ENCODE data around the gene MED12L. TPM values are rescaled to one million over a fixed set of nuclear protein-coding genes. Genes with fewer than 3 reads are reported as not detected.

The MED12L gene
- total and polyA plus RNA-seq, 10 of the 15 experiments (the other 5 are each of a cell fraction or from before 2014, with no cell fraction given): 0.01 to 0.06 (median 0.03) TPM; not detected in 2

DNA sequence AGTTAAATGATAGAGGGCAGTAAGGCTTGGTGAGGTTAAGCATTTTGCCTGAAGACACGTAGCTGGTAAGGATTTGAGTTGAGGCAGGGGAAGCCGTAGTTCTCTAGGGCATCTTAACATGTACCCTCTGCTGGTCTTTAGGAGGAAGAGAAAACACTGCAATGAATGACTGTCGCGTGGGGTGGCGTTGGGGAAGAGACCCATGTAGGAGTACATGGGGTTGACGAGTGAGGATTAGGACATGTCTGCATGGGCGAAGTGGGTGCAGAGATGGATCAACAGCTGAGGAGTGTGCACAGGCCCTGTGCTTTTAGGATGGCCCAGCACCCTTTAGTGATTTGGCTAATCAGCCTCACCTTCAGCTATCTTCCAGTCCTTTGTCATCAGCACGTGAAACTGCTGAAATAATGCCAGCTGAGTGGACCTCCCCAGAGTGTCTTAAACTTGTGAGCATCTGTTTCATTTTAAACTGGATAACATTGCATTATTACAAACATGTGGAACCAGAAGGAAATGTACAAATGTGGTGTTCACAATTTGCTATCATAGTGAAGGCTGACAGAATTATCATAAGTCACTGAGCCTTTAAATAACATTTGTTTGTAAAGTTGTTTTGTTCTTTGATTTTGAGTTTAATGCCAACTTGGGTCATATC is 177.5 kb downstream of the MED12L start:
- Histone ChIP-seq H2AFZ (ENCODE audit: control insufficient read depth, low read depth, low read length) (no peak overlapping the region), H3K9ac (ENCODE audit: control insufficient read depth, insufficient read depth, low read length) (no peak overlapping the region), H3K79me2 (ENCODE audit: control insufficient read depth, insufficient read depth, low read length) (no peaks in the 10 kb centered on the region), H3K4me2 (ENCODE audit: control insufficient read depth, insufficient read depth) (no peak overlapping the region), H4K20me1 (ENCODE audit: control insufficient read depth, insufficient read depth) (no peaks in the 10 kb centered on the region), H3K27me3 (replicated peaks in 1 of 2; ENCODE audit: control insufficient read depth in 2 of 2, insufficient read depth in 2 of 2, low read length in 1 of 2) (no peaks in the 10 kb centered on the region; a peak in 1 of 4 replicates), H3K27ac (ENCODE audit: control insufficient read depth, insufficient read depth) (no peak overlapping the region), H3K4me3 (no peak overlapping the region), H3K36me3 (ENCODE audit: control insufficient read depth in 2 of 2, insufficient read depth in 2 of 2, low read length in 1 of 2) (no peaks in the 10 kb centered on the region), H3K4me1 (ENCODE audit: control insufficient read depth, insufficient read depth, low read length) (no peaks in the 10 kb centered on the region), H3K9me3 (replicated peaks; ENCODE audit: control insufficient read depth, insufficient read depth, low read length) (no peaks in the 10 kb centered on the region)
- FAIRE-seq: no peak
- ATAC-seq: no peak
- CTCF ChIA-PET: interaction anchor here (0.9 to 2.1 kb wide), 6 partner anchors 14 to 95 kb away, joined by 3 to 7 read pairs (median 4); no protein-coding TSS in a partner anchor
- WGBS (ENCODE audit: insufficient coverage, insufficient replicate concordance, low lambda C conversion rate, missing lambda C conversion rate): 85% methylated on average over 8 of the region's 8 CpGs
- SMC1A ChIA-PET (ENCODE audit: uncharacterized antibody, unreplicated experiment): interaction anchor here (1.0 to 3.6 kb wide), 5 partner anchors 9 to 36 kb away, joined by 4 to 13 read pairs (median 4); partner anchors contain the start of gene P2RY14
- intact Hi-C loops (cut with micrococcal nuclease; ENCODE audit: unreplicated experiment): no loop called here
- RAD21 ChIA-PET (ENCODE audit: unreplicated experiment): interaction anchor here (1.2 kb wide), 1 partner anchor 35 kb away, joined by 3 read pairs; no protein-coding TSS in a partner anchor
- DNase-seq (ENCODE audit: low read depth, low spot score): no peak
- no TSS peak for BruUV-seq (replicated peaks)
- POLR2A ChIA-PET: no interaction called here
- TF ChIP-seq, protein P1, sequence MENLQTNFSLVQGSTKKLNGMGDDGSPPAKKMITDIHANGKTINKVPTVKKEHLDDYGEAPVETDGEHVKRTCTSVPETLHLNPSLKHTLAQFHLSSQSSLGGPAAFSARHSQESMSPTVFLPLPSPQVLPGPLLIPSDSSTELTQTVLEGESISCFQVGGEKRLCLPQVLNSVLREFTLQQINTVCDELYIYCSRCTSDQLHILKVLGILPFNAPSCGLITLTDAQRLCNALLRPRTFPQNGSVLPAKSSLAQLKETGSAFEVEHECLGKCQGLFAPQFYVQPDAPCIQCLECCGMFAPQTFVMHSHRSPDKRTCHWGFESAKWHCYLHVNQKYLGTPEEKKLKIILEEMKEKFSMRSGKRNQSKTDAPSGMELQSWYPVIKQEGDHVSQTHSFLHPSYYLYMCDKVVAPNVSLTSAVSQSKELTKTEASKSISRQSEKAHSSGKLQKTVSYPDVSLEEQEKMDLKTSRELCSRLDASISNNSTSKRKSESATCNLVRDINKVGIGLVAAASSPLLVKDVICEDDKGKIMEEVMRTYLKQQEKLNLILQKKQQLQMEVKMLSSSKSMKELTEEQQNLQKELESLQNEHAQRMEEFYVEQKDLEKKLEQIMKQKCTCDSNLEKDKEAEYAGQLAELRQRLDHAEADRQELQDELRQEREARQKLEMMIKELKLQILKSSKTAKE (IDR thresholded peaks at IDR 0.05; ENCODE audit: low read depth, poor library complexity, severe bottlenecking): no peak
- TF ChIP-seq, protein P2, sequence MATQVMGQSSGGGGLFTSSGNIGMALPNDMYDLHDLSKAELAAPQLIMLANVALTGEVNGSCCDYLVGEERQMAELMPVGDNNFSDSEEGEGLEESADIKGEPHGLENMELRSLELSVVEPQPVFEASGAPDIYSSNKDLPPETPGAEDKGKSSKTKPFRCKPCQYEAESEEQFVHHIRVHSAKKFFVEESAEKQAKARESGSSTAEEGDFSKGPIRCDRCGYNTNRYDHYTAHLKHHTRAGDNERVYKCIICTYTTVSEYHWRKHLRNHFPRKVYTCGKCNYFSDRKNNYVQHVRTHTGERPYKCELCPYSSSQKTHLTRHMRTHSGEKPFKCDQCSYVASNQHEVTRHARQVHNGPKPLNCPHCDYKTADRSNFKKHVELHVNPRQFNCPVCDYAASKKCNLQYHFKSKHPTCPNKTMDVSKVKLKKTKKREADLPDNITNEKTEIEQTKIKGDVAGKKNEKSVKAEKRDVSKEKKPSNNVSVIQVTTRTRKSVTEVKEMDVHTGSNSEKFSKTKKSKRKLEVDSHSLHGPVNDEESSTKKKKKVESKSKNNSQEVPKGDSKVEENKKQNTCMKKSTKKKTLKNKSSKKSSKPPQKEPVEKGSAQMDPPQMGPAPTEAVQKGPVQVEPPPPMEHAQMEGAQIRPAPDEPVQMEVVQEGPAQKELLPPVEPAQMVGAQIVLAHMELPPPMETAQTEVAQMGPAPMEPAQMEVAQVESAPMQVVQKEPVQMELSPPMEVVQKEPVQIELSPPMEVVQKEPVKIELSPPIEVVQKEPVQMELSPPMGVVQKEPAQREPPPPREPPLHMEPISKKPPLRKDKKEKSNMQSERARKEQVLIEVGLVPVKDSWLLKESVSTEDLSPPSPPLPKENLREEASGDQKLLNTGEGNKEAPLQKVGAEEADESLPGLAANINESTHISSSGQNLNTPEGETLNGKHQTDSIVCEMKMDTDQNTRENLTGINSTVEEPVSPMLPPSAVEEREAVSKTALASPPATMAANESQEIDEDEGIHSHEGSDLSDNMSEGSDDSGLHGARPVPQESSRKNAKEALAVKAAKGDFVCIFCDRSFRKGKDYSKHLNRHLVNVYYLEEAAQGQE (IDR thresholded peaks at IDR 0.05; ENCODE audit: low read depth, low read length): no peak
- TF ChIP-seq, protein P3, sequence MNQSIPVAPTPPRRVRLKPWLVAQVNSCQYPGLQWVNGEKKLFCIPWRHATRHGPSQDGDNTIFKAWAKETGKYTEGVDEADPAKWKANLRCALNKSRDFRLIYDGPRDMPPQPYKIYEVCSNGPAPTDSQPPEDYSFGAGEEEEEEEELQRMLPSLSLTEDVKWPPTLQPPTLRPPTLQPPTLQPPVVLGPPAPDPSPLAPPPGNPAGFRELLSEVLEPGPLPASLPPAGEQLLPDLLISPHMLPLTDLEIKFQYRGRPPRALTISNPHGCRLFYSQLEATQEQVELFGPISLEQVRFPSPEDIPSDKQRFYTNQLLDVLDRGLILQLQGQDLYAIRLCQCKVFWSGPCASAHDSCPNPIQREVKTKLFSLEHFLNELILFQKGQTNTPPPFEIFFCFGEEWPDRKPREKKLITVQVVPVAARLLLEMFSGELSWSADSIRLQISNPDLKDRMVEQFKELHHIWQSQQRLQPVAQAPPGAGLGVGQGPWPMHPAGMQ (IDR thresholded peaks at IDR 0.05; ENCODE audit: borderline replicate concordance): no peak
- TF ChIP-seq, protein P4, sequence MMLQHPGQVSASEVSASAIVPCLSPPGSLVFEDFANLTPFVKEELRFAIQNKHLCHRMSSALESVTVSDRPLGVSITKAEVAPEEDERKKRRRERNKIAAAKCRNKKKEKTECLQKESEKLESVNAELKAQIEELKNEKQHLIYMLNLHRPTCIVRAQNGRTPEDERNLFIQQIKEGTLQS (IDR thresholded peaks at IDR 0.05; ENCODE audit: borderline replicate concordance, extremely low read depth, low read depth, low read length): no peak
- TF ChIP-seq CHD1 (IDR thresholded peaks at IDR 0.05; ENCODE audit: low read depth, low read length) (no peak), ZBED1 (IDR thresholded peaks at IDR 0.05; ENCODE audit: borderline replicate concordance) (no peak)
- in situ Hi-C loops (cut with MboI): no loop called here

Measured in GM12878 (cell line).